ENCODE measurements around the gene SAMD3. TPM values are rescaled to one million over a fixed set of nuclear protein-coding genes. Genes with fewer than 3 reads are reported as not detected.

SAMD3 gene
- total RNA-seq, 1 donor from 2014 or later, result 0.45 TPM

DNA sequence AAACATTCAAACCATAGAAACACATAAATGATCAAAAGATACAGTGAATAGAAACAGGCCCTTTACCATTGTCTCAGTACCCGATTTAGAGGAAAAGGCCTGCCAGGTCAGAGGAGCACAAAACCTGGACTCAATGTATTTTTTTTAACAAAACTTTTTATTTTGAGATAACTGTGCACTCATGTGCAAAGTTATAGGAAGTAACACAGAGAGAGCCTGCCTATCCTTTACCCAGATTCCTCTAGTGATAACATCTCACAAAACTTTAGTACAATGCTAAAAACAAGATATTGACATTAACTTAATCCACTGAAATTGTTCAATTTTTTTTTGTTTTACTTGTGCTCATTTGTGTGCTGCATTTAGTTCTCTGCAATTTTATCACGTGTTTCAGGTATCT lies 36.8 kb upstream of the SAMD3 start:
- no peak overlapping the region for H3K4me3 ChIP-seq (ENCODE audit: insufficient read depth, low read depth, low read length)
- FAIRE-seq, result no peak

DNA sequence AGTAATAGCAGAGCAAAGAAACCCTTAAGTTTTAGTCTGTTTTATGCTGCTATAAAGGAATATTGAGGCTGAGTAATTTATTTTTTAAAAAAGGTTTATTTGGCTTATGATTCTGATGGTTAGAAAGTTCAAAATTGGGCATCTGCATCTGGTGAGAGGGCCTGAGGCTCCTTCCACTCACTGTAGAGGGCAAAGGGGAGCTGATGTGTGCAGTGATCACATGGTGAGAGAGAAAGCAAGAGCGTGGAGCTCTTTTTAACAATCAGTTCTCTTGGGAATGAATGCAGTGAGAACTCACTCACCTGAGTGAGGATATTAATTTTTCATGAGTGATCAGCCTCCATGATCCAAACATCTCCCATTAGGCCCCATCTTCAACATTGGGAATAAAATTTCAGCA lies 36.4 kb upstream of the SAMD3 start:
- no peaks in the 10 kb centered on the region for H3K9me3 ChIP-seq (ENCODE audit: insufficient read depth, low read depth, low read length)
- Mint-ChIP-seq H3K27ac (ENCODE audit: unreplicated experiment) (no peak overlapping the region), H3K36me3 (ENCODE audit: low read depth, unreplicated experiment) (no peaks in the 10 kb centered on the region), H3K27me3 (ENCODE audit: low read depth, unreplicated experiment) (no peaks in the 10 kb centered on the region), H3K4me1 (ENCODE audit: low read depth, unreplicated experiment) (no peaks in the 10 kb centered on the region), H3K9me3 (ENCODE audit: unreplicated experiment) (peaks cover 7% of the 10 kb centered on the region), H3K4me3 (ENCODE audit: unreplicated experiment) (no peak overlapping the region)
- no peak overlapping the region for H3K27ac ChIP-seq (ENCODE audit: low read depth, low read length)
- no peak for FAIRE-seq
- no peaks in the 10 kb centered on the region for H3K27me3 ChIP-seq (ENCODE audit: insufficient read depth, low read length)
- H3K4me2 ChIP-seq (ENCODE audit: low read length), result no peak overlapping the region
- no peak overlapping the region for H3K4me3 ChIP-seq (ENCODE audit: insufficient read depth, low read depth, low read length)
- H3K36me3 ChIP-seq (ENCODE audit: insufficient read depth, low read length), result no peaks in the 10 kb centered on the region
- no peaks in the 10 kb centered on the region for H4K20me1 ChIP-seq (ENCODE audit: insufficient read depth, low read length)
- no peaks in the 10 kb centered on the region for H3K79me2 ChIP-seq (ENCODE audit: insufficient read depth, low read length)
- TF ChIP-seq CTCF (IDR thresholded peaks at IDR 0.05; ENCODE audit: insufficient read depth, low read depth, low read length) (no peak), EZH2 (IDR thresholded peaks at IDR 0.05; ENCODE audit: insufficient read depth, low read length) (no peak)
- DNase-seq (ENCODE audit: low read depth), result no peak
- no peak overlapping the region for H3K9ac ChIP-seq (ENCODE audit: low read length)
- no peak overlapping the region for H2AFZ ChIP-seq (ENCODE audit: low read depth, low read length)
- H3K4me1 ChIP-seq (ENCODE audit: insufficient read depth, low read length), result no peaks in the 10 kb centered on the region

More for the DNA sequence above, 36.8 kb upstream of the SAMD3 start:
- H3K9ac ChIP-seq (ENCODE audit: low read length), result no peak overlapping the region
- no peaks in the 10 kb centered on the region for H3K4me1 Mint-ChIP-seq (ENCODE audit: low read depth, unreplicated experiment)
- H3K4me1 ChIP-seq (ENCODE audit: insufficient read depth, low read length), result no peaks in the 10 kb centered on the region
- no peak for TF ChIP-seq EZH2 (IDR thresholded peaks at IDR 0.05; ENCODE audit: insufficient read depth, low read length)
- no peak for TF ChIP-seq CTCF (IDR thresholded peaks at IDR 0.05; ENCODE audit: insufficient read depth, low read depth, low read length)
- H3K9me3 ChIP-seq (ENCODE audit: insufficient read depth, low read depth, low read length), result no peaks in the 10 kb centered on the region
- no peaks in the 10 kb centered on the region for H3K36me3 ChIP-seq (ENCODE audit: insufficient read depth, low read length)
- H3K4me2 ChIP-seq (ENCODE audit: low read length), result no peak overlapping the region
- no peak for DNase-seq (ENCODE audit: low read depth)
- H3K27ac ChIP-seq (ENCODE audit: low read depth, low read length), result no peak overlapping the region
- no peaks in the 10 kb centered on the region for H3K27me3 ChIP-seq (ENCODE audit: insufficient read depth, low read length)
- no peak overlapping the region for H3K27ac Mint-ChIP-seq (ENCODE audit: unreplicated experiment)
- H3K9me3 Mint-ChIP-seq (ENCODE audit: unreplicated experiment), result peaks cover 7% of the 10 kb centered on the region
- no peak overlapping the region for H3K4me3 Mint-ChIP-seq (ENCODE audit: unreplicated experiment)
- H3K79me2 ChIP-seq (ENCODE audit: insufficient read depth, low read length), result no peaks in the 10 kb centered on the region
- no peaks in the 10 kb centered on the region for H3K36me3 Mint-ChIP-seq (ENCODE audit: low read depth, unreplicated experiment)
- H3K27me3 Mint-ChIP-seq (ENCODE audit: low read depth, unreplicated experiment), result no peaks in the 10 kb centered on the region
- H2AFZ ChIP-seq (ENCODE audit: low read depth, low read length), result no peak overlapping the region
- no peaks in the 10 kb centered on the region for H4K20me1 ChIP-seq (ENCODE audit: insufficient read depth, low read length)

DNA sequence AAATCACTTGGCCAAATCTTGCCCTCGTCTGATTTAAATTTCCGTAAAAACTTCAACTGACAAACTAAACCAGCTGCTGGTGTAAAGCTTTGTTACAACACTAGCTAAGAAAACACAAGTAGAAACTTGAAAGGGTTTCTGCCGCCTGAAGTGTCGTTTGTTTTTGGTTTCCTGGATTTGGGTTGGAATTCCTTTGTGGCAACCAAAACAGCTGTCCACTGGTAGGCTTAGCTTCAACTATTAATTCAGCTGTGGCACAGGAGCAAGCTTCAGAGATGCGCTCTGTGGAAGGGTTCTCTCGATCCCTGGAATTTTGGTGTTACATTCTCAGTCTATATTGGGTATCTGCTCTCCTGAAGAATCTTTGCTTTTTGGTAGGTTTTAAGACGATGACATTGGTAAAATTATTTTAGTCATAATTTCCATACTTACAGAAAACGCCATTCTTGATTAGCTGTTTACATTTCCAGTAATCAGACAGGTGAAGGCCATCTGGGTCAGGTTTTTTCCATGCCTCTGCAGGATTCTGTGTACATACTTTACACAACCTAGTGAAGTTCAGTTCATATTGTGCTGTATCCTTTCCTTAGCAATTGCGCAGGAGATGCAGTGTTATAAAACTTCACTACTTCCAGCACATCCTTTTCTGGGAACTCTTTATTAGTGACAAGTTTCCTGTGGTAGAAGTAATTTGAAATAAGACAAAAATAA lies 29.9 kb upstream of the SAMD3 start:
- Histone ChIP-seq H3K27ac (ENCODE audit: low read depth, low read length) (no peak overlapping the region), H3K4me2 (ENCODE audit: low read length) (no peak overlapping the region), H3K27me3 (ENCODE audit: insufficient read depth, low read length) (no peaks in the 10 kb centered on the region), H3K4me3 (ENCODE audit: insufficient read depth, low read depth, low read length) (no peak overlapping the region), H4K20me1 (ENCODE audit: insufficient read depth, low read length) (no peaks in the 10 kb centered on the region), H3K9me3 (ENCODE audit: insufficient read depth, low read depth, low read length) (no peaks in the 10 kb centered on the region), H3K9ac (ENCODE audit: low read length) (no peak overlapping the region), H3K4me1 (ENCODE audit: insufficient read depth, low read length) (no peaks in the 10 kb centered on the region), H2AFZ (ENCODE audit: low read depth, low read length) (no peak overlapping the region), H3K36me3 (ENCODE audit: insufficient read depth, low read length) (no peaks in the 10 kb centered on the region), H3K79me2 (ENCODE audit: insufficient read depth, low read length) (no peaks in the 10 kb centered on the region)
- no peak for FAIRE-seq
- no peaks in the 10 kb centered on the region for H3K27me3 Mint-ChIP-seq (ENCODE audit: low read depth, unreplicated experiment)
- no peaks in the 10 kb centered on the region for H3K9me3 Mint-ChIP-seq (ENCODE audit: unreplicated experiment)
- no peaks in the 10 kb centered on the region for H3K36me3 Mint-ChIP-seq (ENCODE audit: low read depth, unreplicated experiment)
- no peak overlapping the region for H3K4me3 Mint-ChIP-seq (ENCODE audit: unreplicated experiment)
- no peak for DNase-seq (ENCODE audit: low read depth)
- no peak for TF ChIP-seq CTCF (IDR thresholded peaks at IDR 0.05; ENCODE audit: insufficient read depth, low read depth, low read length)
- TF ChIP-seq EZH2 (IDR thresholded peaks at IDR 0.05; ENCODE audit: insufficient read depth, low read length), result no peak
- H3K27ac Mint-ChIP-seq (ENCODE audit: unreplicated experiment), result no peak overlapping the region
- no peaks in the 10 kb centered on the region for H3K4me1 Mint-ChIP-seq (ENCODE audit: low read depth, unreplicated experiment)
